ENCODE measurements around the gene MINAR1.

Gene MINAR1

DNA sequence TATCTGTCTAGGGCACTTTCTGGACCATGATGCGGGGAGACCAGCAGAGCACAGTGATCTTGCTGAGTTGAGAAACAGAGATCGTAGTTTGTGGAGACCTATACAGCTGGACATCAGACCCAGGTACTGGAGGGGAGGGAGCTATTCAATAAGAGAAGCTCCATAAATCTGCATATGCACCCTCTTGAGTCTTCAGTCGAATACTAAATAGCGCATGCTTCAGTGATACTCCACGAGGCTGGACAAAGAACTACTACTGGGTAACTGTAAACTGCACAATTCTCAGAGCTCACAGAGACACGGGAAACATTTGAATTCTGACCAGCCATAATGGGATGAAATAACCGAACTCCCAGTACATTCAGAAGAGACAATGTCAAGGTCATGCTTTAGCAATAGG, 49.7 kb downstream of the MINAR1 start:
- Histone ChIP-seq H3K9me3 (no peaks in the 10 kb centered on the region), H3K4me3 (no peak overlapping the region), H3K27me3 (no peaks in the 10 kb centered on the region), H3K4me1 (no peaks in the 10 kb centered on the region), H3K36me3 (no peaks in the 10 kb centered on the region), H3K27ac (no peak overlapping the region)
- intact Hi-C loops (cut with DNase I; ENCODE audit: low total_unique reads) = no loop called here
- TF ChIP-seq, protein P1, sequence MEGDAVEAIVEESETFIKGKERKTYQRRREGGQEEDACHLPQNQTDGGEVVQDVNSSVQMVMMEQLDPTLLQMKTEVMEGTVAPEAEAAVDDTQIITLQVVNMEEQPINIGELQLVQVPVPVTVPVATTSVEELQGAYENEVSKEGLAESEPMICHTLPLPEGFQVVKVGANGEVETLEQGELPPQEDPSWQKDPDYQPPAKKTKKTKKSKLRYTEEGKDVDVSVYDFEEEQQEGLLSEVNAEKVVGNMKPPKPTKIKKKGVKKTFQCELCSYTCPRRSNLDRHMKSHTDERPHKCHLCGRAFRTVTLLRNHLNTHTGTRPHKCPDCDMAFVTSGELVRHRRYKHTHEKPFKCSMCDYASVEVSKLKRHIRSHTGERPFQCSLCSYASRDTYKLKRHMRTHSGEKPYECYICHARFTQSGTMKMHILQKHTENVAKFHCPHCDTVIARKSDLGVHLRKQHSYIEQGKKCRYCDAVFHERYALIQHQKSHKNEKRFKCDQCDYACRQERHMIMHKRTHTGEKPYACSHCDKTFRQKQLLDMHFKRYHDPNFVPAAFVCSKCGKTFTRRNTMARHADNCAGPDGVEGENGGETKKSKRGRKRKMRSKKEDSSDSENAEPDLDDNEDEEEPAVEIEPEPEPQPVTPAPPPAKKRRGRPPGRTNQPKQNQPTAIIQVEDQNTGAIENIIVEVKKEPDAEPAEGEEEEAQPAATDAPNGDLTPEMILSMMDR (IDR thresholded peaks at IDR 0.05) = no peak
- no peak for DNase-seq
